A549 (cell line): ENCODE measurements around the gene PPL. TPM values are rescaled to one million over a fixed set of nuclear protein-coding genes. Genes with fewer than 3 reads are reported as not detected.
A peak's percentile ranks its signal among the peaks of the same experiment; 100 is the strongest.

Experiments used
- ATAC-seq, 2 experiments: fragments of 200-7000 bp in 1 of 2; fragments of >200 bp in 1 of 2; cut with Nextera tagmentation in 1 of 2; cut with Tn5 transposase in 1 of 2; 3 replicates each; pipeline versions ENCODE4 v1.8.0 to v1.9.1; 2018 to 2020; ENCODE audit warnings: mild to moderate bottlenecking in 1 of 2, moderate library complexity in 1 of 2
- CTCF ChIA-PET: fragments of 300-600 bp; sonication (Branson Sonifier 250); formaldehyde crosslinking; extraction: SDS; loops from one replicate; lab custom pipeline; 2021; ENCODE audit warnings: antibody characterized with exemption, inconsistent platforms; lab: Yijun Ruan, JAX
- POLR2A ChIA-PET: fragments of 350-600 bp; formaldehyde crosslinking; extraction: SDS; loops from one replicate; lab custom pipeline; 2021; ENCODE audit warnings: antibody characterized with exemption, inconsistent platforms; lab: Yijun Ruan, JAX
- DNase-seq, 2 experiments: peaks; one replicate each; pipeline versions ENCODE4 v3.0.0 to v3.0.0-alpha.2; 2011 to 2016; ENCODE audit warnings: low read depth in 1 of 2, low spot score in 1 of 2
- FAIRE-seq: peaks from 2 replicates; lab custom pipeline; 2011; peaks lifted over from hg19 to GRCh38; lab: Jason Lieb, UNC
- H3K27ac ChIP-seq, 2 experiments: fragments of >200 bp; sonication (Bioruptor Twin); formaldehyde crosslinking; 3 replicates each; pipeline ENCODE4 v1.5.1; 2016 to 2017
- H3K4me1 ChIP-seq: fragments of >200 bp; sonication (Bioruptor Twin); formaldehyde crosslinking; 3 replicates; pipeline ENCODE4 v1.6.1; 2016
- H3K4me2 ChIP-seq: fragments of >200 bp; sonication (Bioruptor Twin); formaldehyde crosslinking; 3 replicates; pipeline ENCODE4 v1.6.1; 2016
- H3K4me3 ChIP-seq: fragments of >200 bp; sonication (Bioruptor Twin); formaldehyde crosslinking; 3 replicates; pipeline ENCODE4 v1.5.1; 2016
- H3K9me3 ChIP-seq: fragments of >200 bp; sonication (Bioruptor Twin); formaldehyde crosslinking; 3 replicates; pipeline ENCODE4 v1.6.1; 2016
- BHLHE40 ChIP-seq: IDR thresholded peaks from 2 replicates; pipeline ENCODE4 v1.6.1; 2012; ENCODE audit warnings: low read depth, low read length, inconsistent platforms
- CHD2 ChIP-seq: fragments of 150-350 bp; IDR thresholded peaks from 2 replicates; pipeline ENCODE4 v1.6.1; 2014; ENCODE audit warnings: low read length; ENCODE audit not compliant: partially characterized antibody
- CHD4 ChIP-seq: fragments of 200-600 bp; sonication (generic); IDR thresholded peaks from 2 replicates; pipeline ENCODE4 v1.6.1; 2016; ENCODE audit warnings: antibody characterized with exemption, mild to moderate bottlenecking, borderline replicate concordance
- ESRRA ChIP-seq: fragments of 150-350 bp; IDR thresholded peaks from 2 replicates; pipeline ENCODE4 v1.6.1; 2014; ENCODE audit warnings: mild to moderate bottlenecking, low read length, borderline replicate concordance
- FOSL2 ChIP-seq, 2 experiments: fragments of 450-650 bp in 1 of 2; fragments of >200 bp in 1 of 2; sonication (Bioruptor Twin) in 1 of 2; formaldehyde crosslinking; IDR thresholded peaks; 2 replicates each; pipeline versions ENCODE4 v1.5.0 to v1.6.1; 2016 to 2020; ENCODE audit warnings: mild to moderate bottlenecking in 1 of 2, moderate library complexity in 1 of 2
- JUN ChIP-seq, 2 experiments: fragments of >200 bp; sonication (Bioruptor Twin); formaldehyde crosslinking; IDR thresholded peaks; 2 replicates in 1 of 2; 3 replicates in 1 of 2; pipeline ENCODE4 v1.6.1; 2016 to 2017
- MYC ChIP-seq: IDR thresholded peaks from 2 replicates; pipeline ENCODE4 v1.6.1; 2012; ENCODE audit warnings: mild to moderate bottlenecking, inconsistent platforms, low read length, improper control_type of control experiment, borderline replicate concordance
- NR3C1 ChIP-seq: fragments of >200 bp; sonication (Bioruptor Twin); formaldehyde crosslinking; IDR thresholded peaks from 3 replicates; pipeline ENCODE4 v1.6.1; 2017
- PHF8 ChIP-seq: fragments of 200-600 bp; sonication (generic); IDR thresholded peaks from 2 replicates; pipeline ENCODE4 v1.6.1; 2016; ENCODE audit warnings: low read depth, mild to moderate bottlenecking, antibody characterized with exemption, moderate library complexity, borderline replicate concordance
- POLR2AphosphoS2 ChIP-seq: conservative IDR thresholded peaks from 2 replicates; pipeline ENCODE4 v1.6.1; 2012; ENCODE audit warnings: low read length, improper control_type of control experiment, inconsistent platforms
- REST ChIP-seq: fragments of 200-600 bp; sonication (generic); IDR thresholded peaks from 2 replicates; pipeline ENCODE4 v1.6.1; 2016; ENCODE audit warnings: antibody characterized with exemption, mild to moderate bottlenecking, moderate library complexity
- SMC3 ChIP-seq: fragments of >200 bp; sonication (Bioruptor Twin); formaldehyde crosslinking; IDR thresholded peaks from 3 replicates; pipeline ENCODE4 v1.6.1; 2018; ENCODE audit warnings: inconsistent platforms
- SREBF2 ChIP-seq: fragments of 450-650 bp; IDR thresholded peaks from 2 replicates; pipeline ENCODE4 v1.6.1; 2014; ENCODE audit warnings: mild to moderate bottlenecking, moderate library complexity
- TFCP2L1 ChIP-seq: fragments of 250-450 bp; sonication (Bioruptor Pico); IDR thresholded peaks from 2 replicates; pipeline ENCODE4 v1.5.0; 2021; ENCODE audit warnings: mild to moderate bottlenecking
- TP53 ChIP-seq: fragments of 250-450 bp; sonication (Bioruptor Pico); IDR thresholded peaks from 2 replicates; pipeline ENCODE4 v1.5.0; 2021; ENCODE audit warnings: mild to moderate bottlenecking, moderate library complexity
- ZSCAN20 ChIP-seq: fragments of 250-450 bp; sonication (Bioruptor Pico); IDR thresholded peaks from 2 replicates; pipeline ENCODE4 v1.8.0; 2022; ENCODE audit warnings: mild to moderate bottlenecking, moderate library complexity
- WGBS: methylation state at CpG from one replicate; pipeline ENCODE4 v1.1.6; 2017; ENCODE audit errors: missing lambda C conversion rate; 5-methylcytosine and 5-hydroxymethylcytosine counted together
- polyA plus RNA-seq, 4 experiments: library from polyadenylated mRNA; depleted of rRNA in 3 of 4; stranded (reverse); fragments of >200 nt; fragmentation: RNase III in 1 of 4; extraction: RNeasy Plus Mini Kit Qiagen cat#74134 plus additional on column Dnase treatment in 1 of 4; gene quantifications; 2 replicates in 3 of 4; 3 replicates in 1 of 4; pipeline ENCODE4 v1.2.3, GENCODE V29; 2011 to 2017

Gene PPL
- polyA plus RNA-seq, 2 of the 4 experiments (the other 2 are of a cell fraction), result 1.8 to 2.6 TPM

- no peak for DNase-seq
- no peak for ATAC-seq
- CTCF ChIA-PET, result interaction anchor here (1.0 kb wide), 1 partner anchor 132 kb away, joined by 3 read pairs; no protein-coding TSS in a partner anchor
- TF ChIP-seq PHF8 (no peak), JUN (IDR thresholded peaks at IDR 0.05) (no peak), TFCP2L1 (CRISPR knock-in tag) (no peak), ZSCAN20 (no peak), REST (no peak), NR3C1 (no peak), CHD4 (no peak), CHD2 (no peak), POLR2AphosphoS2 (no peak), SREBF2 (no peak), MYC (no peak), ESRRA (no peak), TP53 (no peak), SMC3 (no peak), FOSL2 (IDR thresholded peaks at IDR 0.05) (no peak), FOSL2 (CRISPR knock-in tag; IDR thresholded peaks at IDR 0.05) (no peak)
- no peaks in the 10 kb centered on the region for H3K9me3 ChIP-seq
- H3K4me1 ChIP-seq, result peaks cover 4% of the 10 kb centered on the region; the same call in 1 of the 3 replicates
- H3K27ac ChIP-seq, result no peak overlapping the region
- POLR2A ChIA-PET, result interaction anchor here (1.1 kb wide), 1 partner anchor 192 kb away, joined by 3 read pairs; no protein-coding TSS in a partner anchor
- H3K4me2 ChIP-seq, result no peak overlapping the region
- H3K4me3 ChIP-seq, result no peak overlapping the region
- FAIRE-seq, result no peak
- 50% methylated on average over 6 of the region's 6 CpGs for WGBS
Observed at GRCh38 chr16:4960579-4960978, 23.6 kb upstream of the PPL start.

- ChIA-PET CTCF (interaction anchor here (1.0 to 2.3 kb wide), 3 partner anchors 23 to 440 kb away, joined by 3 to 9 read pairs (median 6); no protein-coding TSS in a partner anchor), POLR2A (interaction anchor here (1.0 to 1.4 kb wide), 4 partner anchors 111 to 343 kb away, joined by 3 to 4 read pairs (median 4); partner anchors contain the start of genes ANKS3, DNAAF8, GLYR1 and NUDT16L1)
- Histone ChIP-seq H3K27ac (no peak overlapping the region), H3K4me3 (peak overlapping the region; percentile 39), H3K4me2 (peak overlapping the region; percentile 83), H3K4me1 (peaks cover 4% of the 10 kb centered on the region; the same call in 1 of the 3 replicates), H3K9me3 (no peaks in the 10 kb centered on the region)
- FAIRE-seq, result no peak
- no peak for DNase-seq
- TF ChIP-seq BHLHE40 (no peak), REST (peak; percentile 83)
- 32% methylated on average over 28 of the region's 29 CpGs for WGBS
- ATAC-seq, result no peak
Observed at GRCh38 chr16:4958510-4959438, 21.8 kb upstream of the PPL start.
